Activated CD4-positive, alpha-beta T cell treated with anti-CD3 and anti-CD28 coated beads, Interleukin-10, Interleukin-2, amounts not matched to agents 100 ng/mL and 50 ng/mL, durations not matched to agents 16 hours and 8 hours (primary cell): ENCODE results near the gene PCSK6.

Experiments used
- DNase-seq: peaks from one replicate; pipeline ENCODE4 v3.0.0-alpha.2; 2020

PCSK6 gene

GRCh38 chr15:101445562-101446517, 43.7 kb downstream of the PCSK6 start:
- peak; percentile 15 for DNase-seq

DNA sequence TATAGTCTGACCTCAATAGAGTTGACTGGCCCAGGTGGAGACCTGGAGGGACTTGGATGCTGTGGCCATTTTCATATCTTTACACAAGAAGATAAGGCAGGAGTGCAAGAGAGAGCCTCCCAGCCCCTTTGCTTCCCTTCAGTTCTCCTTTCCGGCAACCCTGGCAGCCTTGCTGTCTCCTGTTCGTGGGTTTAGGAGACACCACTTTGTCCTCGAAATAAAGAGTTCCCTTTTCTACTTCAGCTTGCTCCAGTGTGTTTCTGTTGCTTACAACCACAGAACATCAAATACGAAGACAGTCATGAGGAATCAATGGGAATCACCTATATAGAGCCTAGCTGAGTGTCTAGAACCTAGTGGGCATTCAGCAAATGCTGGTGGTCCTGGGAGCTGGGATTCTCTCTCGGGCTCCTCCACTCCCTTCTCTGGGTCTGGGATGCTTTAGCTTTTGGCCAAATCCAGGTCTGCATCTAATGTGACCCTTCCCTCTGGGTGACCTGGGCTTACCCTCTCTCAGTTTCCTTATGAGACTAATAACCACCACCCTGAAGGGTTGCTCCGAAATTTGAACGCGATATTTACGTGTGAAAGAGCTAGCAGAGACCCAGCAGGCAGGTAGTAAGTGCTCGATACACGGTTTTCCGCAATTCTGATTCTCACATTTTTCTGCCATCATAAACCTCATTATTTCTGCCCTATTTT, 44.5 kb downstream of the PCSK6 start:
- DNase-seq: no peak

- DNase-seq: no peak
Observed at GRCh38 chr15:101444015-101444414, 45.5 kb downstream of the PCSK6 start.

- DNase-seq: no peak
Observed at GRCh38 chr15:101442272-101442671, 47.2 kb downstream of the PCSK6 start.

- peak; percentile 14 for DNase-seq
Observed at GRCh38 chr15:101441696-101442095, 47.8 kb downstream of the PCSK6 start.

DNA sequence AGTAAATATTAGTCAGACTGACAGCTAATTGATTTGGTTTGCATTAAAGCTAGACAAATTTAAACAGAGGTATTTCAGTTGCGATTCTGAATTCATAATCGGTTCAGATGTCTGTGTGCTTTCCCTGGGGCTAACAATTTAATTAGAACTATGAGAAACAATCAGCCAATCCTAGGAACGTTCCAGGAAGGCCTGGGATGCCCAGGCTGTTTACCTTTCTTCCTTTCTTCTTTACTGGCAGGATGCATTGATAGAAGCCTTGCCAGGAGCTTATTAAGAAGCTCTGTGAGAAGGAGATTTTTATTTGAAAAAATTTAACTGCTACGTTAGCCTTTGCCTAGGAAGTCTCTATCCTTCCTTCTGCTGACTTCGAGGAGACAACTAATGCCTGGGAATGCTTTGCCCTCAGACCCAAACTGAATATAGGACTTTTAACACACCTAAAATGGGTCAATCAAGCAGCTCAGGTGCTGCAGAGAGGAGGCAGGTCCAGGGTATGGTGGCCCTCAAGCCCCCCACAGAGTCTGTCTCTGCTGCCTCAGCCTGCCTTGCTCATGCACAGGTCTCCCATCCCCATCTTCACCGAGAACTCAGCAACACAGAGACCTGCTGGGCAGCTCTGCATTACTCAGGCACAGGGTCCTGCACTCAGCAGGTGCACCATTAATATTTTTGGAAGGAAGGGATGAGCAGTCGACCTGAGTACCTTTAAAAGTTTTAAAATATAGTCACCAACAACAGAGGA, 48.5 kb downstream of the PCSK6 start:
- no peak for DNase-seq

DNA sequence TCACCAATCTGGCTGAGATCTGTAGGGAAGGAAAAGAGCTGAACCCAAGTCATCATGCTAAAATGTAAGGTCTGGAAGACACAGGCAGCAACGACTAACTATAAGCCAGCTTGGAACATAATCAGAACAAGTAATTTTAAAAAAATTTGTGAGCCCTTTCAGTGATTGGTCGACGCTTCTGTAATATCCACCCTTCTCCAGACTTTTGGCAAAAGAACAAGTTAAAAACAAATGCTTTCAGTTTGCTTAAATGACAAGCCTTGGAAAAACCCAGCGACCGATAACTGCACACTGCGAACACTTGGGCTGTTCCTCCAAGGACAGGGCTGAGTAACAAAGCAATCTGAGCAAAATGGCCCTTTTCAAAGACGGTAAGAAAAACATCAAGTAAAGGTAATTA, 49.6 kb downstream of the PCSK6 start:
- no peak for DNase-seq

GRCh38 chr15:101439285-101439919, 50.1 kb downstream of the PCSK6 start:
- no peak for DNase-seq

- DNase-seq: no peak
Observed at GRCh38 chr15:101438482-101439284, 50.8 kb downstream of the PCSK6 start.

DNA sequence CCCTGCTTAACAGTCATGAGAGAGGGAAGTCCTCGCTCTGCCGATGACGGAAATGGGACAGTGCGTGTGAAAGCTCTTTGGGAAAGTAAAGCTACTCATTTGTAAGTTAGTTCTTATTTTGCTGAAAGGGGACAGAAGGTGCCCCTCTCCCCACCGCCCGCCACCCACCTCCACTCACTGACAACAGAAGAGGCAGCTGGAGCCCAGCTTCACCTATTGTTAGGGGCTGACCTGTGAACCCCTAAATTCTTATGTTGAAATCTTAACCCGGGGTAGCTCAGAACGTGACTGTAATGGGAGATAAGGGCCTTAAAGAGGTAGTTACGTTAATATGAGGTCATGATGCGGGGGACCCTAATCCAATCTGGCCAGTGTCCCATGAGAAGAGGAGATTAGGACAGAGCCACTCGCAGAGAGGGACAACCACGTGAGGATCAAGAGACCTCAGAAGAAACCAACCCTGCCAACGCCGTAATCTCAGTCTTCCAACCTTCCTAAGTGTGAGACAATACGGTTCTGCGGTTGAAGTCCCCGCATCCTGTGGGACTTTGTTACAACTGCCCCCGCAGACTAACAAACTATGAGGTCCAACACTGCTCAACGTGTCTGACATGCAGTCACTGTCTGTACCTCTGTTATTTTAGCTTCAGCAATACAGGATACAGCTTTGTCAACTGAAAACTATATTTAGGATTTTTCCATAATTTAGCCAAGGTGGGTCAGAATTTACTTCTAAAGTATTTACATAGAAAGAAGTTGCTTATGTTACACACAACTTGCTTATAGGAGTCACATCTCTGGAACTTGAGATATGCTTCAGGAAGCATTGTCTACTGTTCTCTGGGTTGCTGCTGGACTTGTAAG, 51.7 kb downstream of the PCSK6 start:
- DNase-seq: no peak

DNA sequence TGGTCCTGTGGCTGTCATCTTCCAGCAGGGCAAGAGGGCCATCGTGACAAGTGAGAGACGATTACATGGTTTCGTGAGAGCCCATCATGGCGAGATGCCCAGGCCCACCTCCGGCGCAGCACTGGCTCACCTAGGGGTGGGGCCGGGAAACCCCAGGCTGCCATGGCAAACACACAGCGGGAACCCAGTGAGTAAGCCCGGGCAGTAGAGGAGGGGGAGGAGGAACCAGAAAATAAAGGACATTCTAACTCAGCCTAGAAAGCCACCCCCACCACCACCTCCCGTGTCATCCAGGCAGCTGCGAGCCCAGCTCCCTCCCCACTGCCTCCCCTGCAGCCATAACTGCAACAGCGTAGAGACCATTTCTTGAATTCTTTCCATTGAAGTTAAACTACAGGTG, 52.3 kb downstream of the PCSK6 start:
- DNase-seq: no peak

- no peak for DNase-seq
Observed at GRCh38 chr15:101436526-101436925, 53.0 kb downstream of the PCSK6 start.

GRCh38 chr15:101435761-101436160, 53.7 kb downstream of the PCSK6 start:
- no peak for DNase-seq

DNA sequence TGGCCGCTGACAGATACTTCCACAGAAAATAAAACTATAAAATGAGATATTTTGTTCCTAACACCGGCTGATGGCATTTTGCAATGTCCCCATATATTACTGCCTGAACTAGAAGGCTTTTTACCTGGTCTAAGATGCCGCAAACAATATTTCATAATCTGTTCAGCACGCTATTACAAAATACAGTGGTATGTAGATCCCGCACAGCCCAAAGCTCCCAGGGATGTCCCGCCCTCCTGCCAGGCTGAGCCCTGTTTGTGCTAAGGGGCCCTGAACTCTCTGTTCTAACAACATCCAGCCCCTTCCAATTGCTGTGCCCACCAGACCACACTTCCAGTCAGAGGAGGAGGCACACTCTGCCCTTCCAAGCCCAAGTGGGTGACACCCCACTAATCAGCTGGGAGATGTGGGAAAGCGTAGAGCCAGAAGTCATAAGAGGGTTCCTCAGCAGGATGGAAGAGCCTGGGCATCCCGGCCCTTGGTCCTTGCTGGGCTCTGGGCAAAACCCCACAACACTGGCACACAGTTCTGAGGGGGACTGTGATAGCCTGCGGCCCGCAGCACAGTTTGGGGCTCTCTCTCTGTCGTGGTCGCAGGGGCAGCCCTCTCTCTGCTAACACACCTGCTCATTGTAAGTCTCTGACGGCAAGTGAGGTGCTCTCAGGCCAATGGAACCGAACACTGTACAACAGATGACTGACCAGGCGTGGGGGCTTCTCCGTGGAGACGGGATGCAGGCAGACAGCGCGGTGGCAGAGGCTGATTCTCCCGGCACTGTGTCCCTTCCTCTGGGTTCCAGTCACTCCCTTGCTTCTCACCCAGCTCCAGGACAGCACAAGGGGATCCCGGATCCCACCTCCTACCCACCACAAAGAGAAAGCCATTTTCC, 55.2 kb downstream of the PCSK6 start:
- no peak for DNase-seq

DNA sequence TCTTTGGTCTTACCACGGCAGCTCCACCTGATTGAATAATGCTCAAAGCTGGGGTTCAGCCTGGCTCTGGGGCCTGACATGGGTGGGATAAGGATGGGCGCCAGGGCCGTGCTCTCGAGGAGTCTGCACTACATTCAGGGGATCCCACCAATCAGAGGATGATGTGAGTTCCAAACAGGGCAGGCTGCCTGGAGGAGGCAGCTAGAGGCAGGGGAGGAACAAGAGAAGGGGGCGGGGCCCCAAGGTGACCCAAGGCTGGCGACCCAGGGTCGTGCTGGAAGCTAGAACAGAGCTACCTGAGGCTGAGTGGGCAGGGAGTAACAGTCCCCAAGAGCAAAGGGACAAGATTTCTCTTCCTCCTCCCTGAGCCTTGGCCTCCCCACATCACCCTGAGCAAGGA, 56.1 kb downstream of the PCSK6 start:
- DNase-seq: no peak

- no peak for DNase-seq
Observed at GRCh38 chr15:101432982-101433381, 56.5 kb downstream of the PCSK6 start.

DNA sequence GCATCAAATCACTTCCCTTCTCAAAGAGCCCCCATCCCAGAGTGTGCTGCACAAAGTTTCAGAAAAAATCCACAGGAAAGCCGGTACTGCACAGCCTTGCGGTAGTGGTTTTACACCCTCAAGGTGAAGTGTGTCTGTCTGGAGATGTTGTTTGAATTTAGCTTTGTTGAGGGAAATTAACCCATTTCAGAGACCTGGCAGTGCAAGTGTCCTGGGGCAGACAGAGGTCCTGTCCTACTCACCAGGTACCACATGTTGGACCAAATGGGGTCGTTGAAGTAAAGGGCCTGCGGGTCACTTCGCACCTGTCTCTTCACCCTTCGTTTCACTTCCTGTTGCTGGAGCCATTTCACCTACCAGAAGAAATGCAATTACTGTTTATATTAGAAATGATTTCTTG, 57.8 kb downstream of the PCSK6 start:
- DNase-seq: no peak

- DNase-seq: no peak
Observed at GRCh38 chr15:101431301-101431700, 58.2 kb downstream of the PCSK6 start.

DNA sequence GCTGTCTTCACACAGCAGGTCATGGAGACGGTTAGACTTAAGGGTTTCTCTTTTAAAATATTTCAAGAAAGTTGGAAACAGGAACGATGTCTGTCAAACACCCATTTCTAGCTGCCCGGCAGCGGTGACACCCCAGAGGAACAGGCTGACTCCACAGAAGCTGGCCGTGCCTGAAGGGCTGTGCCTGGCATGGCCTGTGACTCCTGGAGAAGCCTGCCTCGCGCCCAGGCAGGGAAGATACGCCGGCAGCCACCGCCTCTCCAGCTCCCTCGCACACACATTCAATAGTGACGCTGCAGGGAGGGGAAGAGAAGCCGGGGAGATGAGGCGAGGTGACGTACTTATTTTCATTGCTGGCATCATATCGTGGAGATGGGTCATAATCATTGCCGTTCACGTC, 59.9 kb downstream of the PCSK6 start:
- DNase-seq: no peak

DNA sequence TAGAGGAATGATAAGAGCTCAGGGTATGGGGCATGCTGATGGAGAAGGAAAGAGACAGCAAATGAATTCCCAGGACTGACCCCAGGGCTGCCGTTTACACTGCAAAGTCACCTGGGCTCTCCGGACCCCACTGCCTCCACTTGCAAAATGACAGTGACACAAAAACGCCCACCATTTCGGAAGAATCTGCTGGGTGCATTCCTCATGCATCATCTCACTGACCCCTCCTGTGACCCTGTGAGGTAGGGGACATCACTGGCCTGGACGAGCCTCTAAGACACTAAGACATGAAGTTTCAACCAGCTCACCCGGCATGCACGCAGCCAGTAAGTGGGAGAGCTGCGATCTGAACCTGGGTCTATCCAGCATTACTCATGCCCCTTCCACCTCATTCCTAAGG, 60.3 kb downstream of the PCSK6 start:
- no peak for DNase-seq
